ENCODE data around the gene TIGAR. TPM values are rescaled to one million over a fixed set of nuclear protein-coding genes. Genes with fewer than 3 reads are reported as not detected.

Gene TIGAR
- total RNA-seq, 4 donors from 2014 or later, result 1.8 to 4.4 (median 2.5) TPM

DNA sequence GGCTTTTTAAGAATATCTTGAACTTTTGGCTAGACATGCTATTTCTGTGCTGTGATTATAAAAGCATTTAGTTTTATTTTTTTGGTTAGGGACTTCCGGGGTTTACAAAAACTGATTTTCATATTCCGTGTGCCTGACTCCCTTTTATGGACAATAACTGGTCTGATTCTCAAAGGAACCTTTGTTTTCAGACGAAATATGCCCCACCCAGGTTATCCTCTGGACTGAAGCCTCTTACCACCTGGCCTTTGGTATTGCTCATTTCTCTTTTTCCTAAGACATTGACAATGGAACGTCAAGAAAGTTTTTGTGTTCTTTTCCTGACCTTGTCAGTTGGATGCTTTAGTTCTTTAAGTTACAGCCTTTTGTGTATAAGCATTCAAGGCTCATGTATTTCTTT is 10.8 kb downstream of the TIGAR start:
- H3K4me1 ChIP-seq, result peaks cover 0 to 5% (median 0%) of the 10 kb centered on the region in 4 donors
- no peaks in the 10 kb centered on the region for H3K9me3 ChIP-seq
- H3K27me3 ChIP-seq, result no peaks in the 10 kb centered on the region
- TF ChIP-seq CTCF (IDR thresholded peaks at IDR 0.05) (no peak), EP300 (IDR thresholded peaks at IDR 0.05) (no peak)
- no peak overlapping the region for H3K4me3 ChIP-seq
- DNase-seq (ENCODE audit: low spot score in 2 of 2), result no peak
- WGBS, 2 donors, result 20 to 22% methylated on average over 4 of the region's 4 CpGs
- H3K27ac ChIP-seq, result no peak overlapping the region
- H3K36me3 ChIP-seq, result peaks cover 0 to 22% (median 0%) of the 10 kb centered on the region in 3 donors

DNA sequence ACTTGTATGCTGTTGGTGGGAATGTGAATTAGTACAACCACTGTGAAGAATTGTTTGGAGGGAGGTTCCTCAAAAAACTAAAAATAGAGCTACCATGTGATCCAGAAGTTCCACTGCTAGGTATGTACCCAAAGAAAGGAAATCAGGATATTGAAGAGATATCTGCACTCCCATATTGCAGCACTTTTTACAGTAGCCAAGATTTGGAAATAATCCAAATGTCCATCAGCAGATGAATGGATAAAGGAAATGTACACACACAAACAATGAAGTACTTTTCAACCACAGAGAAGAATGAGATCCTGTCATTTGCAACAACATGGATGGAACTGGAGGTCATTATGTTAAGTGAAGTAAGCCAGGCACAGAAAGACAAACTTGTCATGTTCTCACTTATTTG is 25.9 kb downstream of the TIGAR start:
- peaks cover 0 to 22% (median 0%) of the 10 kb centered on the region in 3 donors for H3K36me3 ChIP-seq
- no peak overlapping the region for H3K27ac ChIP-seq
- no peaks in the 10 kb centered on the region for H3K27me3 ChIP-seq
- no peaks in the 10 kb centered on the region for H3K4me1 ChIP-seq
- H3K9me3 ChIP-seq, result peaks cover 0 to 3% (median 0%) of the 10 kb centered on the region in 4 donors
- no peak for DNase-seq (ENCODE audit: low spot score in 2 of 2)
- H3K4me3 ChIP-seq, result no peak overlapping the region
- TF ChIP-seq POLR2A (IDR thresholded peaks at IDR 0.05) (no peak), CTCF (IDR thresholded peaks at IDR 0.05) (no peak), EP300 (IDR thresholded peaks at IDR 0.05) (no peak)

DNA sequence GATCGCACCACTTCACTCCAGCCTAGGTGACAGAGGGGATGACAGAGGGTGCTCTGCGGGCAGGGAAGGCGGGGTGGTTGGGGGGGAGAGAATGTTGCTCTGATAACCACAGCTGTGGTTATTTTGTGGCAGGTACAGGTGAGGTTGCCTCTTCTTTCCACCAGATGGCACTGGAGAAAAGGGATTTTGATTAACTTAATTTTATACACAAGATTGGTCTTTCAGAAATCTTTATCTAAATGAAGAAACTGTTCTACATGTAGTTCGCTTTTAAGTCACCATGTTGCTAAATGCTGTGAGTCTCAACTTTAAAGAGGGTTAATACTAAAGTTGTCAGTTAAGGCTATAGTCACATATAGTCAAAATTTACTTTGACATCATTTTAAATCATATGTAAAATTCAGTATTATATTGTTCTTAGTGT is 32.8 kb downstream of the TIGAR start:
- WGBS, 2 donors, result 69 to 72% methylated on average over 3 to 4 of the region's 4 CpGs
- H3K27ac ChIP-seq, result no peak overlapping the region
- no peaks in the 10 kb centered on the region for H3K9me3 ChIP-seq

GRCh38 chr12:4355156-4356040 is 34.4 kb downstream of the TIGAR start:
- 83 to 87% methylated on average over 3 of the region's 3 CpGs for WGBS, 2 donors
- DNase-seq (ENCODE audit: low spot score in 2 of 2), result no peak
- Histone ChIP-seq H3K4me3 (no peak overlapping the region), H3K27me3 (no peaks in the 10 kb centered on the region), H3K36me3 (peaks cover 0 to 27% (median 0%) of the 10 kb centered on the region in 3 donors), H3K27ac (no peak overlapping the region), H3K4me1 (no peaks in the 10 kb centered on the region), H3K9me3 (peaks cover 0 to 8% (median 1%) of the 10 kb centered on the region in 4 donors)
- no peak for TF ChIP-seq EP300 (IDR thresholded peaks at IDR 0.05)

More for the DNA sequence above, 32.8 kb downstream of the TIGAR start:
- TF ChIP-seq EP300 (IDR thresholded peaks at IDR 0.05) (no peak), CTCF (IDR thresholded peaks at IDR 0.05) (peak in 3 of 5 experiments; percentile 14 to 40 (median 27))
- Histone ChIP-seq H3K4me1 (no peaks in the 10 kb centered on the region), H3K36me3 (peaks cover 0 to 39% (median 0%) of the 10 kb centered on the region in 3 donors), H3K4me3 (no peak overlapping the region), H3K27me3 (no peaks in the 10 kb centered on the region)
- DNase-seq (ENCODE audit: low spot score in 2 of 2), result no peak

DNA sequence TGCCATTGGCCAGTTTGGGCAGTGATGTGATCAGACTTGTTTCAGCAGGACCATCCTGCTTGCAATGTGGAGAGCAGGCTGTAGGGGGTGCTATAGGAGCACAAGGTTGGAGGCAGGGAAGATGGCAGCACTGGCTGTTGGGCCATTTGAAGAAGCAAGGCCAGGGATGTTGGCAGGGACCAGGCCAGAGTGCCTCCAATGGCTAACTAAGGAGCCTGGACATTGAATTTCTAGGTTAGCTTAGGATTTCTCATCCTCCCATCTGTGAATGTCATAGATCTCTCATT is 35.0 kb downstream of the TIGAR start:
- H3K4me3 ChIP-seq, result no peak overlapping the region
- H3K9me3 ChIP-seq, result peaks cover 0 to 8% (median 1%) of the 10 kb centered on the region in 4 donors
- peak in 1 of 2 donors; percentile 10 for DNase-seq (ENCODE audit: low spot score in 2 of 2)
- peaks cover 0 to 26% (median 0%) of the 10 kb centered on the region in 3 donors for H3K36me3 ChIP-seq
- H3K4me1 ChIP-seq, result no peaks in the 10 kb centered on the region
- H3K27ac ChIP-seq, result no peak overlapping the region
- peak in 2 of 5 experiments; percentile 16 to 18 for TF ChIP-seq CTCF (IDR thresholded peaks at IDR 0.05)
- TF ChIP-seq POLR2A (IDR thresholded peaks at IDR 0.05), result no peak
- TF ChIP-seq EP300 (IDR thresholded peaks at IDR 0.05), result no peak
- H3K27me3 ChIP-seq, result no peaks in the 10 kb centered on the region
